D341Med (cell line): ENCODE measurements around the gene HES3.
A peak's percentile ranks its signal among the peaks of the same experiment; 100 is the strongest.

Experiments
- DNase-seq: peaks from one replicate; pipeline ENCODE4 v3.0.0; 2012; ENCODE audit warnings: low spot score

Gene HES3, protein sequence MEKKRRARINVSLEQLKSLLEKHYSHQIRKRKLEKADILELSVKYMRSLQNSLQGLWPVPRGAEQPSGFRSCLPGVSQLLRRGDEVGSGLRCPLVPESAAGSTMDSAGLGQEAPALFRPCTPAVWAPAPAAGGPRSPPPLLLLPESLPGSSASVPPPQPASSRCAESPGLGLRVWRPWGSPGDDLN

DNA sequence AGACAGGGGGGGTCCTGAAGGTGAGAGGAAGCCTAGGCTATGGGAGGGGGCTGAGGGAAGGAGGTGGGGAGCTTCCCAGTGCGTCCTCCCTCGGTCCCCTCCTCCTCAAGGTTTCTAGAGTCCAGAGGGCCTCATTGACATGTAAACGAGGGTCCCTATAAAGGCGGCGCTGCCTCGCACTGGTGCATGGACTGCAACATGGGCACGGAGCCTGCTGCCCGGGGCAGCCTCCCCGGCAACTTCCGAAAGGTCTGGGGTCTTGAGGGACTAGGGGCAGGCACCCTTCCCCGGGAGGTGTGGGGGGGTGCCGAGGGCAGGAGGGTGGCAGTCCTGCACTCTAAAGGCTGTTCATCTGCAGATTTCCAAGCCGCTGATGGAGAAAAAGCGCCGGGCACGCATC, at the start of gene HES3:
Gene HES3, plus strand, starts transcription at position 187 of the 400 bp plus-strand sequence. Its CDS starts 187 bp downstream, at position 374.
- no peak for DNase-seq

DNA sequence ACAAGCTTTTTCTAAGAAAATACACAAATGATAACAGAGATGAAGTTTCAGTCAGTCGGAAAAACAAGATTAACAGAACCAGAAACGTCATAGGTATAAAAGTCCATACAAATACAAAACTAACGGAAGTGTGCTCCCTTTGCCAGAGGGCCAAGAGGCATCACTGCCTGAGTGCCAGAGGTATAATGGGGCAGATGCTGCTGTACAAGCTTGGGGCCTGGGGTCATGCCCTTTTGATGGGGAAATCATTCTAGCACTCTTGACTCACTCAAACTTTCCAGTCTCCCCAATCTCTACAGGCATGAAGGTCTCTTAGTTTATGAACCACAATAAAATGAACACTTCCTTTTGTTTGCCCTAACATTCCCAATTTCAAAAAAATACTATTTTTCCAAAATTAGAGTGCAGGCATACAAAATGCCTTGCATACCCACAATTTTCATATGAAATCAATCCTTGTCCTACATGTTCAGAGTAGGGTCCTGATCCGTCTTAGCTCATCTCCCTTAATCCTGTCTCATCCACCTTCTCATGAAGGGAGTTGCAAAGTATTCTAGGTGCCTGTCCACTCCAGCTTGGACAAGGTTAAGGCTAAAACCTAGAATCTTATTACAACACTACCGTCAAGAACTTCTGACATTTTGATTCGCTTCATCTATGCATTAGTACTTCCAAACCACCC, 46.1 kb upstream of the HES3 start:
- no peak for DNase-seq

DNA sequence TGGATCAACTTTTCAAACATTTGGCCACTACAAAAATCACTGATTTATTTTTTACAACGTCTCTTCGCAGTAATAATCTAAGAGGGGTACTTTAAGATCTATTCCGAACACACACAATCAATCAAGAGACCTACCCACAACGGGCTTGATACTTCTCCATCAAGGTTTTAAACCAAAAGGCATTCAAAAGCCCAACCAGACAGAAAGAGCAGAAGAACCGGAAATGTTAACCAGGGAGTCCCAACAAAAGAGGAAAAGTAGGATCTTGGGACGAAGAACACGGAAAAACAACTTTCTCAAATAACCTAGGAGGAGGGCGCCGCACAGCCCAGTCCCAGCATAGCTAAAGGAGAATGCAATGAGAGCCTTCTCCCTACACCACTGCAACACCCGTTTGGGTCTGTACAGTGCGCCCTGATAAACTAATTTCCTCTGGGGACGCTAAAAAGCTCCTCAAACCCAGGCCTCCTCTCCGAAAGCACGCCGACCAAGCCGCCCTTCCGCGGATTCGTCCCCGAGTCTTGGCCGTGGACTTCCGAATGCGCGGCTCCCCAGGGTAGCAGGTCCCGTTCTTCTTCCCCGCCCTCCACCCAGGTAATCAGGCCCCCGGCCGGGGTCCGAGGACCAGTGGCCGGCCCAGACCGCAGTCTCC, 45.2 kb upstream of the HES3 start:
- DNase-seq = no peak

DNA sequence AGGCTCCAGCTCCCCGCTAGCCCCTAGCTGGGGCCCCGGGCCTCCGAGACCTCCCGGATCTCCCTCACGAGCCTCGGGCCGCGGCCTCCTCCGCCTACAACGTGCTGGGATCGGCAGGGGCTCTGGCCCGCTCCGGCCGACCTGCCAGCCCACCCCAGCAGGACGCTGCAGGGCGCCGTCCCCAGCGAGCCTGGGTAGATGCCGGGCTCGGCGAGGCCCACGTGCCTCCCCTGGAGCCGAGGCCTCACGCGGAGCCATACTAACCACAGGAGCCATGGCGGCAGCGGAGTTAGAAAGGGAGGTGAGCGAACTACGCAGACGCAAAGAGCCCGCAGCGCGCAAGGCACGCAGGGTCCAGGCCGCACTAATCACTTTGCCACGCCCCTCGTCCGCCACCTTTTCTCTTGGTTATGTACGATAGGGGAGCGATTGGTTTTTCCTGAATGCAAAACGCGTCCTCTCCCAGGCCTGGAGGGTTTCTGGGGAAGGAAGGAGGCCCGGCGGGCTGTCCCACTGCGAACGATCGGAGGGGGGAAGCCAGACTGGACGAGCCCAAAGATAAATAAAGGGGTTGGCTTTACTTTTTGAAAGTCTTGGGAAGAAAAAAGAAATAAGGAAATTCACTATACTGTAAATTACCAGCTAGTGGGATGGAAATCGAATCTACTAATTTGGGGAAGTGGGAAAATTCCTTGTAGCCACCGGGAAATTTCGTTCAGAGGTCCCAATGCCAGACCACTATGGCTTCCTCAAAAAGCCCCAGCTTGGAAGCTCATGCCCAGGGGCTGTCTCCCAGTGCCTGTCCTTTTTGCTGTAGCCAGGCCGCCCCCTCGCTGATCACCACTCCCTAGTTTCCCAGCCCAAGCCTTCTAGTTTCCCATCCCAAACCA, 44.4 kb upstream of the HES3 start, which contains the start of gene RPL22:
Gene RPL22, minus strand, starts transcription at position 298 of the 890 bp plus-strand sequence. Its CDS starts 22 bp downstream, at position 276.
- peak; percentile 91 for DNase-seq

DNA sequence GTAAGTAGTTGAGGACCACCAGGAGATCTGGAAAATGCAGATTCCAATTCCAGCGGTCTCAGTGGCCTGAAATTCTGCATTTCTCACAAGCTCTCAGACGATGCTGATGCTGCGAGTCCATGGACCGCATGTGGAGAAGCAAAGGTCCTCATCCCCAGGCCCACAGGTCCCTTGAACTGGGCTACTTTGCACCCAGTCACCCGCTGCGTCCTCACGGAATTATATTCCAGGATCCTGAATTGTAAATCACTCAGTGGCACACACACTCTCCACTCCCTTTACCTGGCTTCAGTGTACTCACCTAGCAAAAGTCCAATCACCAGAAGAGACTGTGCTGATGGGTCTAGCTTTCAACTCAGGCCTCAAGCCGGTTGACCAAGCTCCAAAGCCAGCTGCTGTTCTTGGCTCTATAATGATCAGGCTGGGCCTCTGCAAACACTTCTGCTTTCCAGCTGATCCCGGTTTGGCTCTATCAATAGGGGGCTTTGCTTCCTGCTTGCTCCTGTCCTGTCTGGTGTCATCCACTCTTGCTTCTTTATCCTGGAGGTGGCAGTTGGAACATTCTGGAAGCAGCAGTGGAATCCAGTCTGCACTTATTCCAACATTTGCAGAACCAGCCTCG, 43.7 kb upstream of the HES3 start:
- DNase-seq = no peak

DNA sequence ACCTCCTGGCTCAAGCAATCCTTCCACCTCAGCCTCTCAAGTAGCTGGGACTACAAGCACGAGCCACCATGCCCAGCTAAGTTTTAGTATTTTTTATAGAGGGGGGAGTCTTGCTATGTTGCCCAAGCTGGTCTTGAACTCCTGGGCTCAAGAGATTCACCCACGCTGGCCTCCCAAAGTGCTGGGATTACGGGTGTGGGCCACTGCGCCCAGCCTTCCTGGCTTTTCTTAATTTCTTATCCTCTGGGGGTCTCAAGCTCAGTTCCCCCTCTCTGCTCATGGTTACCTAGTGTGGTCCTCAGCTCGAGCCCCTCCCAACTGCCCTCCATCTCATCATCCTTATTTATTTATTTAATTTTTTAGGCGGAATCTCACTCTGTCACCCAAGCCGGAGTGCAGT, 41.7 kb upstream of the HES3 start:
- DNase-seq = no peak

DNA sequence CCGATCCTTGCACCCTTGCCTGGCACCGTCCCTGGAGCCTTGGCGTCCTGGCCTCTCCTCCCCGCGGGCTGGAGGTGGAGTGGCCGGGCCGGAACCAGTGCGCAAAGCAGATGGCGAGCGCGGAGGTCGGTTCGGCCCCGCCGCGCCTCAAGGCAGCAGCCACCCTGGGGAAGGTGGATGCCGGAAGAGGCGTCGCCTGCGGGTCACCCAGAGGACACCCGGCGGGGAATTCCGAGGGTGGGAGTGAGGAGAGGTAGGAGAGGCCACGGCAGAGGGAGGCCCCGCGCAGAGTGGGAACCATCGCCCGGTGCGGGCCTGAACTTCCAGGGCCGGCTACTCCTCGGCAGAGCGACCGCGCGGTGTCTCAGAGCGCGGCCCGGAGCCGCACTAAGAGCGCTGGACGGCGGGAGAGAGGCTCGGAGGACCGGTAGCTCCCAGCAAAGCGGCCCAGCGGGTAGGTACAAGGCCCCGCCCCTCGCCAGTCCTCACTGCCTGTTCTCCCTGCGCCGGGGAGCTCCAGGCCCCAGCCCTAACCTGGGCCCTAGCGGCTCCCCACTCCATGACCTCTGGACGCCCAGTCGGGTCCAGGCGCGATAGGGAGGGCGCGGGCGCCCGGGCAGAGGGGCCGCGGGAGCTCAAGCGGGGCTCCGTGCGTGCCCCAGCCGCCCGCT, 38.0 kb upstream of the HES3 start, which contains the start of gene RNF207:
Gene RNF207, plus strand, starts transcription at position 271 of the 671 bp plus-strand sequence. CDS start 417 bp downstream, outside the sequence.
- no peak for DNase-seq

DNA sequence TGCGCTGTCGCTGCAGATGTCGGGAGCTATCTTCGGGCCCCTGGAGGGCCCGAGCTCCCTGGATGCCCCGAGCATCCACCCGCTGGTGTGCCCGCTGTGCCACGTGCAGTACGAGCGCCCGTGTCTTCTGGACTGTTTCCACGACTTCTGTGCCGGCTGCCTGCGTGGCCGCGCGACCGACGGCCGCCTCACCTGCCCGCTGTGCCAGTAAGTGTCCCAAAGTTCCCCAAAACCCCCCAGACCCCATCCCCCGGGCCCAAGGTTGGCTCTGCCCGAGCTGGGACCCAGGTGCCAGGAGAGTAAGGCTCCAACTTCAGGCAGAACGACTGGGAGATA, 37.5 kb upstream of the HES3 start:
- DNase-seq = no peak

DNA sequence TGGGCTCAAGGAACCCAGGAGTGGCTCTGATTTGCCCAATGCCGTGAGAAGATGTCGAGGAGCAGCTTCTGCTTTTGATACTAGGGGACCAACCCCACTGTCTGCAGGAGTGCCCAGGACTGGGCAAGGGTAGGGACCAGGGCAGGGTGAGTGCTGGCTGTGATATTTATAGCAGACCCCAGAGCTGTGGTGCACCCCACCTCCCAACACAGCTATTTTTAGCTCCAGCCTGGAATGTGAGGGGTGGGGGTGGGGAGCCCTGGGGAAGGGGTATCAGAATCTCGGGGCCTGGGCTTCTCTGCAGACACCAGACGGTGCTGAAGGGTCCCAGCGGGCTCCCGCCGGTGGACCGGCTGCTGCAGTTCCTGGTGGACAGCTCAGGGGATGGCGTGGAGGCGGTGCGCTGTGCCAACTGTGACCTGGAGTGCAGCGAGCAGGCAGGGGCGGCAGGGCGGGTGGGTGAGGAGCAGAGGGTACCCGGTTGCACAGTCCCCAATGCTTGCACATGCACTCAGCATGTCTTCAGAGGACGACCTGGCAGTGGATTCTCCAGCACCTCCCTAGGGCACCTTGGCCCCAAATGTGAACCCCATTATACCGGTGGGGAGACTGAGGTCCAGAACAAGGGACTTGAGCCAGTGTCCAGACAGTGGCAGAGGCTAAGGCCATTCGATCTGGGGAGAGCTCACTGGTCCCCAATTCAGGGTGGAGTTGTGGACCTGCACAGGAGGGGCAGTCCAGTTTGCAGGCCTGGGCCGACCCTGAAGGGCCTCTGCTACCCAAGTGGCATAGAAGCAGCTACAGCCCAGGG, 36.7 kb upstream of the HES3 start:
- no peak for DNase-seq

DNA sequence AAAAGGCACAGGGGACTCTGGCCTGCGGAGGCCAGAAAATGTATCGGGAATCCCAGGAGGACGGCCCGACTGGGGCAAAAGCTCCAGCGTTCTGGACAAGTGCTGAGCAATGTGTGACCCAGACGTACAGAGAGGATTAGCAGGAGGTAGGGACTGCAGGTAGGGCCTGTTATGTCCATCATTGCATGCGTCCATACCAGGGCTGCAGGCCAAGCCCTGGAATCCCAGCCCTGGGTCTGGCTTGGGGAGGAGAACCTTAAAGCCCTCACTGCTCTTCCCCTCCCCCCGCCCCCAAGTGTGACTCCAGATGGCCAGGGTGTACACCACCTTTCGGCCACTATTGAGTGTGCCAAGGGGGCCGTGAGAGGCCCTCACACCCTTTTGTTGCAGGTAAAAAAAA, 36.1 kb upstream of the HES3 start:
- DNase-seq = no peak

DNA sequence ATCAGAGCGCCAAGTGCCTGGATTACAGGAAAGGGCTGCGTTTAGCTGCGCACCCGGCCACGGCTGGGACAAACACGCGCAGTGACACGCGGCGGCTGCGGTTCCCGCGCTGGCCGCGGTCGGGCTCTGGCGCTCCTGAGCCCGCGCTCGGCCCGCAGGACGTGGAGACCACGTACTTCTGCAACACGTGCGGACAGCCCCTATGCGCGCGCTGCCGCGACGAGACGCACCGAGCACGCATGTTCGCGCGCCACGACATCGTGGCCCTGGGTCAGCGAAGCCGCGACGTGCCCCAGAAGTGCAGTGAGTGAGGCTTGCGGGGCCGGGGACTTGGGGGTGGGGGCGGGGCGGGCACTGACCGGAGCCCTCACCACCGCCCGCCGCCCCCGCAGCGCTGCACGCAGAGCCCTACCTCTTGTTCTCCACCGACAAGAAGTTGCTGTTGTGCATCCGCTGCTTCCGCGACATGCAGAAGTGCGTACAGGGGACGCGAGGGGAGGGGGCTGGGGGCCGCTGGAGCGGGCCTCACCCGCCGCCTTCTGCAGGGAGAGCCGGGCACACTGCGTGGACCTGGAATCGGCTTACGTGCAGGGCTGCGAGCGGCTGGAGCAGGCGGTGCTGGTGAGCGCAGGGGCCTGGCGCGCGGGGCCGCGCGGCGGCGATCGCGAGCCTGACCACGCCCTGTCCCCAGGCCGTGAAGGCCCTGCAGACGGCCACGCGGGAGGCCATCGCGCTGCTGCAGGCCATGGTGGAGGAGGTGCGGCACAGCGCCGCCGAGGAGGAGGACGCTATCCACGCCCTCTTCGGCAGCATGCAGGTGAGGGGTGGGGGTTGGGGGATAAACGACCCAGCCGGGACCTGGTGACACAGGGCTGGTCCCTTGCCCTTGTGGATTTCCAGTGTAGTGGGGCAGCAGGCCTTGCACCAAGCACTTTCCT, 35.0 kb upstream of the HES3 start:
- peak; percentile 86 for DNase-seq

DNA sequence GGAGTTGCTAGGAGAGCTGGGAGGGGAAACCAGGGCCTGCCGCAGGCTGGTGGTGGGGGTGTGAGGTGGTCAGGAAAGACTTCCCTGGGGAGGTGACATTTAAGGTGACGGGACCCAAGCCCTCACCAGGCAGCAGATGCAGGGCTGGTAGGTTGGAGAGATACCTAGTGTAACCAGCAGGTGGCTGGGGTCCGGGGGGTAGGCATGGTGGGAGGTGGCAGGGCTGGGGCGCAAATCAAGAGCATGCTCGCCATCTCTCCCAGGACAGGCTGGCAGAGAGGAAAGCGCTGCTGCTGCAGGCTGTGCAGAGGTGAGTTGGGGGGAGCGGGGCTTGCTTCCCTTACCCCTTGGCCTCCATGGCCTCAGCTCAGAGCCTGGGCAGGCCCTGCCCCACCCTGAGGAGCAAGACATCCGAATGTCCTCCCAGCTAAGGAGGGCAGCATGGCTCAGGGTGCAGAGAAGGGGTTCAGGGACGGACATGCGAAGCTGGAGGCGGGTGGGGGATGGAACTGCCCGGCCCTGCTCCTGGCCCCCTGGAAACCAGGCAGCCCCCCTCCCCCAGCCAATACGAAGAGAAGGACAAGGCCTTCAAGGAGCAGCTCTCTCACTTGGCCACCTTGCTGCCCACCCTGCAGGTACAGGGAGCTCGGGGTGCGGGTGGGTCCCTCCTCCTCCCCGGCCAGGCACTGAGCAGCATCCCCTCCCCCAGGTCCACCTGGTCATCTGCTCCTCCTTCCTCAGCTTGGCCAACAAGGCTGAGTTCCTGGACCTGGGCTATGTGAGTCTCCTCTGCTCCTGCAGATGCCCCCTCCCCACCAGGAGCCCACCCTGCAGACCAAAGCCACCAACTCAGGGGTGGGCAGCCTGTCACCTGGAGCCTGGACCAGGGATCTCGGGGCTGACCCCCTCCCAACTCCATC, 34.1 kb upstream of the HES3 start:
- peak; percentile 75 for DNase-seq

DNA sequence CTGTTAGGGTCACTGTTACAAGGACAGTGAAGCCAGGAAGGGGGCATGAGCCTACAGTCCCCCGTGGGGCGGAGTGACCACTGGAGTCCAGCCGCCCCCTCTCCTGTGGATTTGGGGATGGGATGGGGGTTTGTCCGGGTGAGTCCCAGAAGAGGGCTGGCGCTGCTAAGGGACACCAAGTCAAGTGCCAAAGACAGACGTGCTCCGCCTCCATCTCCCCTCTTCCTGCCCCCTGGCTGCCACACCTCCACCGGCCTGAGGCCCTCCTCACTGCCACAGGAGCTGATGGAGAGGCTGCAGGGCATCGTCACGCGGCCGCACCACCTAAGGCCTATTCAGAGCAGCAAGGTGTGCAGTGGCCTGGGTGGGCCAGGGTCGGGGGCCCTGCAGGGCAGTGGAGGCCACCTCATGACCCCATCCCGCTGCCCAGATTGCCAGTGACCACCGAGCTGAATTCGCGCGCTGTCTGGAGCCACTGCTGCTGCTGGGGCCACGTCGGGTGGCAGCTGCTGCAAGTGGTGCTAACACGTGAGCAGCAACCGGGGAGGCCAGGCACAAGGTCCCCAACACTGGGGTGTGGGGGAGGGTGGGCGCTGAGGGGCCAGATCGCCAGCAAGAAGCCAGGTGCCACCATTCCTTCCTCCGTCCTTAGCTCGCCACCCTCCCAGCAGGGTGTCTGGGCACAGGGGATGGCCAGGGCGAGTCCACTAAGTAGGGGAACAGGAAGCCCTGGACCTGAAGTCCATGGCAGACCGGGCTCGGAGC, 33.2 kb upstream of the HES3 start:
- DNase-seq = no peak

DNA sequence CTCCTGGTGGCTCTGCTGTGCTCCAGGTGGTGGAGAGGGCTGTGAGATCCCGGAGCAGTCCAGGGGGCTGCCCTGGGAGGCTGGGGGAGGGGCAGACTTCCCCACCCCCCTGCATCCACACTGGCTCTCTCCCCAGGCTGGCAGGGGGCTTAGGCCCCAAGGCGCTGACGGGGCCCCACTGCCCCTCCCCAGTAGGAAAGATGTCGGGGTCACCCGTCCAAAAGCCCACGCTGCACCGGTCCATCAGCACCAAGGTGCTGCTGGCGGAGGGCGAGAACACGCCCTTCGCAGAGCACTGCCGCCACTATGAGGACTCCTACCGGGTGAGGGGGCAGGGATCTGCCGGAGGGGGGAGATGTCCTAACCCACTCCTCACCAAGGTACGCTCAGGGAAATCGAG, 32.2 kb upstream of the HES3 start:
- no peak for DNase-seq

DNA sequence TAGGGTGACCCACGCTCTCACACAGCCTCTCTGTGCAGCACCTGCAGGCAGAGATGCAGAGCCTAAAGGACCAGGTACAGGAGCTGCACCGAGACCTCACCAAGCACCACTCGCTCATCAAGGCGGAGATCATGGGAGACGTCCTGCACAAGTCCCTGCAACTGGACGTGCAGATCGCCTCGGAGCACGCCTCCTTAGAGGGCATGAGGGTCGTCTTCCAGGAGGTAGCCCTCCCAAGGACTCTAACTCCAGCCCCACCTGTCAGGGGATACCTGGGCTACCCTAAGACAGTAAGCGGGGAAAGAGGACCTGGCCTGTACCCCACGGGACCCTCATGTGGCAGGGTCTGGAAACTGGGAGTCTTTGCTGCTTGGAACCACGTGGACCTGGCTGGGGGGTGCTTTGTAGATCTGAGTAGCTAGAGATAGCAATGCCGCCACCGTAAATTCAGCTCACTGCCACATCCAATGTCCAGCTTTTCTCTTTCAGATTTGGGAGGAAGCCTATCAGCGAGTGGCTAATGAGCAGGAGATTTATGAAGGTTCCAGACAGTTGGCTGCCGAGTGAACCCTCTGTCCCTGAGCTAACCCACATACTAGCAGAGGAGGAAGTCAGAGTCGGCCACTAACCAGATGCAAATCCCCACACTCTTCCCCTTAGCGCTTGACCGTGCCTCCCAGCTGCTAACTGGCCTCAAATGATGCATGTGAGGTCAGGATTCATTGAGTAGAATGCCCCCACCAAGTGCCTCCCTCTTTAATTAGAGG, 31.6 kb upstream of the HES3 start:
- DNase-seq = no peak

DNA sequence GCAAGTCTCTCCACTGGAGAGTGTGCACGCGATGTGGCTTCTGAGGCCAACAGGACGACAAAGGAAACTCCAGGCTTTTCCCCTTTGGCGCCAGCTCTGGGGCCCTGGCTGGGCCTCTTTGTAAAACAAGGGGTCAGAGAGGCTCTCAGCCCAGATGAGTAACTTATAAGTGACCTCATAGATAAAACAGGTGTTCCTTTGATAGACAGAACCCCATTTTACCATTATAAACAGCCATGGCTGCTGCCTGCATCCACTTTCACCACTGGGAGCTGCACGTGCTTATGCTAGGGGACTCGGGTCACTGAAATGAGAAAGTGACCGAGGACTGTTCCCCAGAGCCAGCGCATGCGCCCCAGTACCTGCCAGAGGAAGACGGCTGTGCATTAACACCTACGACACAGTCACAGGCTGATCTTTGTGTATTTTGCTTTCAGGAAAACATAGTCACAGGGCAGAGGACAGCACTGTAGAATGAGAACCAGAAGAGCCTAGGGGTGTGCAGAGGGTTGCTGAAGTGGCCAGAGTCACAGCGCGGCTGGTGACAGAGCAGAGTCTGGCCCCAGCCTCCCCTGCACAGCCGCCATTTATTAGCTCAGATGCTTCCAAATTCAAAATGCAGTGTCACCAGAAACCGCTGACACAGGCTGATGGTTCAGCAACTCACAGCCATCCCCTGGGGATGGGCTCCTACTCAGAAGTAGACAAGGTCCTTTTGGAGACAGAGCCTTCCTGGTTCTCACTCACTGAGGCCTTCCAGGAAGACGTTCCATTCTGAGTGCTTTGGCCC, 25.4 kb upstream of the HES3 start:
- DNase-seq = peak; percentile 17
